ENCODE results near the gene ACSL1. TPM values are rescaled to one million over a fixed set of nuclear protein-coding genes. Genes with fewer than 3 reads are reported as not detected.

Gene ACSL1
- total and polyA plus RNA-seq, 8 donors: 18.5 to 270 (median 26.4) TPM

DNA sequence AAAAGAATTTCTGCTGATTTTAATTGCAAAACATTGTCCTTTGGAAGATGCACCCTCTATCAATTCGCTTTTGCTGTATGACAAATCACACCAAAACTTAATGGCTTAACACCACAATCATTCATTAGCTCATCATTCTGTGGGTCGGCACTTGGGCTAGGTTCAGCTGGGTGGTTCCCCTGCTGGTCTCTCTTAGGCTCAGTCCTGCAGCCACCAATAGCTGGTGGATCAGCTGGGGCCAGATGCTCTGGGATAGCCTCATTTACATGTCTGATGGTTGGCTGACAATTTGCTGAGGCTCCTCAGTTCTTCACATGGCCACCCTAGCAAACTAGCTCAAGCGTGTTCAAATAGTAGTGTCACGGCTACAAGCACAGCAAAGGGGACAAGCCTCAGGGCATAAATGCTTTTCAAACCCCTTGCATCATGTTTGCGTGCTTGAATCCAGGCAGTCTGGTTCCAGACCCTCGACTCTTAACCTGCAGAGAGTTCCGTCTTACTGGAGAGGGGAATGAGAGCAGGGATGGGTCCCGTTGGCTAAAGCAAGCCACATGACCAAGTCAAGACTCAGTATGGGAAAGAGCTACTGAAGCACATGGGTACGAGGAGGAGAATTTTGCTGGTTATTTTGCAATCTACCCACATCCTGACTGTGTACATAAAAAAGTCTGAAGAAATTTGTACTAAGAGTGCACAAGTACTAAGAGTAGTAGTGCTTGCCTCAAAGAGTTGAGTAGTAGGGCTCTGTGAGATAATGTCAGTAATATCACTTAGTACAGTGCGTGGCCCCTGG lies 7.5 kb upstream of the ACSL1 start:
- intact Hi-C loops (cut with DNase I): no loop called here
- TF ChIP-seq, protein P1, sequence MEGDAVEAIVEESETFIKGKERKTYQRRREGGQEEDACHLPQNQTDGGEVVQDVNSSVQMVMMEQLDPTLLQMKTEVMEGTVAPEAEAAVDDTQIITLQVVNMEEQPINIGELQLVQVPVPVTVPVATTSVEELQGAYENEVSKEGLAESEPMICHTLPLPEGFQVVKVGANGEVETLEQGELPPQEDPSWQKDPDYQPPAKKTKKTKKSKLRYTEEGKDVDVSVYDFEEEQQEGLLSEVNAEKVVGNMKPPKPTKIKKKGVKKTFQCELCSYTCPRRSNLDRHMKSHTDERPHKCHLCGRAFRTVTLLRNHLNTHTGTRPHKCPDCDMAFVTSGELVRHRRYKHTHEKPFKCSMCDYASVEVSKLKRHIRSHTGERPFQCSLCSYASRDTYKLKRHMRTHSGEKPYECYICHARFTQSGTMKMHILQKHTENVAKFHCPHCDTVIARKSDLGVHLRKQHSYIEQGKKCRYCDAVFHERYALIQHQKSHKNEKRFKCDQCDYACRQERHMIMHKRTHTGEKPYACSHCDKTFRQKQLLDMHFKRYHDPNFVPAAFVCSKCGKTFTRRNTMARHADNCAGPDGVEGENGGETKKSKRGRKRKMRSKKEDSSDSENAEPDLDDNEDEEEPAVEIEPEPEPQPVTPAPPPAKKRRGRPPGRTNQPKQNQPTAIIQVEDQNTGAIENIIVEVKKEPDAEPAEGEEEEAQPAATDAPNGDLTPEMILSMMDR (IDR thresholded peaks at IDR 0.05): no peak
- DNase-seq (no peak), ATAC-seq (peak; percentile 93)
- no peaks in the 10 kb centered on the region for H3K9me3 ChIP-seq
- no peaks in the 10 kb centered on the region for H3K27me3 ChIP-seq
- H3K4me3 ChIP-seq: no peak overlapping the region
- peak overlapping the region; percentile 37 to 81 for H3K27ac ChIP-seq
- peaks cover 0 to 19% of the 10 kb centered on the region in 2 donors for H3K4me1 ChIP-seq
- no peaks in the 10 kb centered on the region for H3K36me3 ChIP-seq

DNA sequence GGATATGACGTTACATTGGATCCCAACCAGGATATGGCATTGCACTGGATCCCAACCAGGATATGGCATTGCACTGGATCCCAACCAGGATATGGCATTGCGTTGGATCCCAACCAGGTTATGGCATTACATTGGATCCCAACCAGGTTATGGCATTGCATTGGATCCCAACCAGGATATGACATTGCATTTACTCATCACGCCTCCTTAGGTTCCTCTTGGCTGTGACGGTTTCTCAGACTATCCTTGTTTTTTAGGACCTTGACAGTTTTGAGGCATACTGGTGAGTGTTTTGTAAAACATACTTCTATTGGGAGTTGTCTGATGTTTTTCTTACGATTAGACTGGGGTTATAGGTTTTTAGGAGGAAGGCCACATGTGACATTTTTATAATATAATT lies 5.4 kb upstream of the ACSL1 start:
- Histone ChIP-seq H3K4me3 (no peak overlapping the region), H3K9me3 (no peaks in the 10 kb centered on the region), H3K4me1 (peaks cover 0 to 35% of the 10 kb centered on the region in 2 donors), H3K27me3 (no peaks in the 10 kb centered on the region), H3K36me3 (no peaks in the 10 kb centered on the region), H3K27ac (no peak overlapping the region)
- TF ChIP-seq, protein P1 (IDR thresholded peaks at IDR 0.05): no peak
- intact Hi-C loops (cut with DNase I): no loop called here
- ATAC-seq: no peak
- DNase-seq: no peak

DNA sequence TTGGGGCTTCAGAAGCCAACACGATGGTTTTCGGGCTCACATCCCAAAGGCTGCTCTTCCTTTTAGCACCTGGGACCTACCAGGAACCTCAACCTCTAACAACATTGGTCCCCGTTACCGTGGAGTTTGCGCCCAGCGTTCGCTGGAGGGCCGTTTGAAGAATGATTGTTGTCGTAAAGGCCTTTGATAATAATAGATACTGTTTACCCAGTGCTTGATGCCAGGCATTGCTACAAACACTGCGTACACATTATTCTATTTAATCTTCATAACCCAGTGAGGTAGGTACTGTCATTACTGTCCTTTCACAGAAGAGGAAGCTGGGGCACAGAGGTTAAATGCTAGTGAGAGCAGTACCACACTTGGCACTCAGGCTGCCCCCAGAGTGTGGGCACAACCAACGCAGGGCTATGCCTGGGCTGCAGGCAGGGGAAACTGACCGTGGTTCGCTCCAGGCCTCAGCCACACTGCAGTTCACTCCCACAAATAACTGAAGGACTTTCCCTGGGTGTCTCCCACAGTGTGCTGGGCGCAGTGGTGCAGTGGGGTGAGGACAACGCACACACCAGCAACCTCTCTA lies 1.0 kb upstream of the ACSL1 start:
- peak in 1 of 4 donors; percentile 75 for DNase-seq
- H3K27ac ChIP-seq: peak overlapping the region; percentile 82 to 91
- peaks cover 0 to 44% of the 10 kb centered on the region in 2 donors for H3K4me1 ChIP-seq
- peaks cover 0 to 6% of the 10 kb centered on the region in 2 donors for H3K36me3 ChIP-seq
- intact Hi-C loops (cut with DNase I): no loop called here
- peak overlapping the region; percentile 64 to 82 for H3K4me3 ChIP-seq
- H3K9me3 ChIP-seq: no peaks in the 10 kb centered on the region
- ATAC-seq: peak; percentile 9
- TF ChIP-seq, protein P1 (IDR thresholded peaks at IDR 0.05): no peak
- no peaks in the 10 kb centered on the region for H3K27me3 ChIP-seq

DNA sequence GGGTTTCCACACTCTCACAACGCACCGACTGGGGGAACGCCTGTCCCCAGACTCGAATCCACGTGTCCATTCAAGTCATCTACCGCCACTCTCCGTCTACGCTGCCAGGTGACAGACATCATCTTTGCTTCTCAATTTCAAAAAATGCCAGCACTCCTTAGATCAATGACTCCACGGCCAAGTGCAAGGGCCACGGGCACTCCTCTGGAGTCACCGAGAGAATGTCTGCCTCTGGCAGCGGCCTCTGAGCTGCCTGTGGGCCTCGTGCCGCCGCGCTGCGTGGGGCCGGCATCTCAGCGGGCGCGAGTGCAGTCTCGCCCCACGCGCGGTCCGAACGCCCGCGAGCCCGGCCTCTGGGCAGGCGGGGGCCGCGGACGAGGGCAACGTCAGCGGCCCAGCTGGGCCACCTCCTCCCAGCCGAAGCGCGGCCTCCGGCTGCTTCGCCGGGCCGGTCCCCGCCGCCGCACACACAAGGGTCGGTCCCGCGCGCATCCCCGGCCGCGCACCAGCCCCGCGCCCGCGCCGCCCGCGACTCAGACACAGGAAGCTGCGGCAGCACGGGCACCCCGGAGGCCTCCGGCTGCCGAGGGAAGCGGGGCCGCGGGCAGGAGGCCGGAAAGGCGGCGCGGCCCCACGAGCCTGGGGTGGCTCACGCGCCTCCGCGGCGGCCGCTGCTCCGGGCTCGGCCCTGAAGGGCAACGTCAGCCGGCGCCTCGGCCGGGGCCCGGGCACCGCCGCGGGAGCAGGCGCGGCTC lies 450 bp downstream of the ACSL1 start:
- TF ChIP-seq, protein P1 (IDR thresholded peaks at IDR 0.05): no peak
- peak overlapping the region; percentile 51 to 82 for H3K4me3 ChIP-seq
- peak overlapping the region; percentile 79 to 91 for H3K27ac ChIP-seq
- peaks cover 0 to 6% of the 10 kb centered on the region in 2 donors for H3K36me3 ChIP-seq
- DNase-seq (peak in 1 of 4 donors; percentile 90), ATAC-seq (peak; percentile 20)
- no peaks in the 10 kb centered on the region for H3K27me3 ChIP-seq
- intact Hi-C loops (cut with DNase I): no loop called here
- H3K9me3 ChIP-seq: no peaks in the 10 kb centered on the region
- H3K4me1 ChIP-seq: peaks cover 0 to 58% of the 10 kb centered on the region in 2 donors

DNA sequence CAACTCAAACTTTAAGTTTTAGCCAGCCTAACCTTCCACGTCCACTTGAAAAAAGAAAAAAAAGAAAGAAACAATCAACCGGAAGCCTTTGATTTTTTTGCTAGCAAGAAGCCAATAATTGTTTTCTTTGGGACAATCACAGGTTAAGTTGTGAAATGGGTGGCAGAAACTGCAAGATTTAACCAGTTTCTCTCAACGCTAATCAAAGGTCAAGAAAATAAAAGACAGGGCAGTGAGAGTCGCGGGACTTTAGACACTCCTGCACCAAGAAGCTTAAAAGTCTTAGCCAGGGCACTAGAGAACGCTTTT lies 1.0 kb downstream of the ACSL1 start:
- H3K27me3 ChIP-seq: no peaks in the 10 kb centered on the region
- H3K27ac ChIP-seq: peak overlapping the region; percentile 79 to 91
- no peak for DNase-seq
- H3K9me3 ChIP-seq: no peaks in the 10 kb centered on the region
- no peak for ATAC-seq
- H3K36me3 ChIP-seq: peaks cover 0 to 6% of the 10 kb centered on the region in 2 donors
- TF ChIP-seq, protein P1 (IDR thresholded peaks at IDR 0.05): no peak
- intact Hi-C loops (cut with DNase I): no loop called here
- H3K4me1 ChIP-seq: peaks cover 0 to 64% of the 10 kb centered on the region in 2 donors
- peak overlapping the region; percentile 51 to 82 for H3K4me3 ChIP-seq
